ENCODE measurements around the gene FPR3. TPM values are rescaled to one million over a fixed set of nuclear protein-coding genes. Genes with fewer than 3 reads are reported as not detected.

FPR3 gene
- total RNA-seq, 2 donors from 2014 or later: not detected

DNA sequence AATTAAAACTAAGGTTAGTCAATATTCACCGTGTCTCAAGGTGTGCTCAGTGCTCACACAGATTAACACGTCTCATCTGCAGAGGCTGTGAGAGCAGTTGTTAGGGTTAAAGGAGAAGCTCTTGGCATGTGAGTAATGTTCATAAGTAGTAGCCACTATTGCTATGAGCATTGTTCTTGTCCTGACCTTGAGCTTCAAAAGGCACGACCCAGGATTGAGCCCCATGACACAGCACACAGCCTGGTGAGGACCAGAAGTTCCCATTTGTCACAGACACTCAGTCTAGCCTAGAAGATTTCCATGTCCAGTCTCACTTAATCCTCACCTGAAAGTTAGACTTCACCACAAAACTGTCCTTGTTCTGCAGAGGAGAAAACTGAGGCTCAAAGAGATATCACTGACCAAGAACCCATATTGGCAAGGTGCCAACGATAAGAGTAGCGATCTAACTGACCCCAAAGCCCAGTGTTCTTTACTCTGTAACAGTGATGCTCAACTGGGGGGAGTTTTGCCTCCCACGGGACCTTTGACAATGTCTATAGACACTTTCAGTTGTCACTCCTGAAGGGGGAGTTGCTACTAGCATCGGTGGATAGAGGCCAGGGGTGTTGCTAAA lies 26.0 kb downstream of the FPR3 start:
- ATAC-seq (replicated peaks in 1 of 2): no peak
- peaks cover 22 to 31% of the 10 kb centered on the region in 2 donors for H3K9me3 Mint-ChIP-seq
- no peaks in the 10 kb centered on the region for H3K4me1 Mint-ChIP-seq (ENCODE audit: low read depth)
- DNase-seq: no peak
- H3K4me3 Mint-ChIP-seq: no peak overlapping the region
- no peaks in the 10 kb centered on the region for H3K27me3 Mint-ChIP-seq (ENCODE audit: low read depth)
- H3K27ac Mint-ChIP-seq: no peak overlapping the region
- H3K36me3 Mint-ChIP-seq (ENCODE audit: insufficient read depth in 2 of 2): peaks cover 12% of the 10 kb centered on the region in 2 donors

DNA sequence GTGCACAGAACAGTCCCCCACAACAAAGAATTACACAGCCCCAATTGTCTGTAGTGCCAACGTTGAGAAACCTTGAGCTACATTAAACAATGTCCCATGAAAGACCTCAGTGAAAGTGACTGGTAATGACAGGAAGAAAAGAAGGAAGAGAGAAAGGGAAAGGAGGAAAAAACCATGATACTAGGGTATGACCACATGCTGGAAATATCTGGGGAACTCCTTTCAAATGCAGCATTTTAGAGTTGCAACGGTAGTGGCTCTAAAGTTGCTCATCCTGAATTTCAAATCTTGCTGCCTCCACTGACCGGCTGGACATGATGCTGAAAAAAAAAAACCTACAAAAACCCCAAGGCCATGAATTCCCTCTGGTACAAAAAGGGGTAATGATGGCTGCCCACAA lies 26.5 kb downstream of the FPR3 start:
- DNase-seq (no peak), ATAC-seq (replicated peaks in 1 of 2) (no peak)
- H3K4me1 Mint-ChIP-seq (ENCODE audit: low read depth): no peaks in the 10 kb centered on the region
- H3K9me3 Mint-ChIP-seq: peaks cover 22 to 31% of the 10 kb centered on the region in 2 donors
- H3K4me3 Mint-ChIP-seq: no peak overlapping the region
- H3K27me3 Mint-ChIP-seq (ENCODE audit: low read depth): no peaks in the 10 kb centered on the region
- H3K27ac Mint-ChIP-seq: no peak overlapping the region
- peaks cover 12% of the 10 kb centered on the region in 2 donors for H3K36me3 Mint-ChIP-seq (ENCODE audit: insufficient read depth in 2 of 2)

DNA sequence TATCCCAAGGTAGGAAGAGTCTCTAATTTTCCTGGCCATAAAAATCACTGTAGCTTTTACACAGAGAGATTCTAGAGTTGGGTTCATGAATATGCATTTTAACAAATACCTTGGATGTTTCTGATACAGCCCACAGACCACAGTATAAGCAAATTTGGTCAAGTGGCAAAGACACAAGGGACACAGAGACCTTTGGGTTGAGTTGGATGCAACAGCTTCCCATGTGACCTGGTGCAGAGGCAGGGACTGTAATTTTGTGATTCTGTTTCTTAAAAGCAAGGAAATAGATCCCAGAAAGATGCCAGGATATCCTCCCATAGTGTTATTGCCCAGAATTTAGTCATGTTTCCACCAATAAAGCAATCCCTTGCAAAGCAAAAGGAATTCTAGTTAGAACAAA lies 27.0 kb downstream of the FPR3 start:
- H3K9me3 Mint-ChIP-seq: peaks cover 25 to 34% of the 10 kb centered on the region in 2 donors

DNA sequence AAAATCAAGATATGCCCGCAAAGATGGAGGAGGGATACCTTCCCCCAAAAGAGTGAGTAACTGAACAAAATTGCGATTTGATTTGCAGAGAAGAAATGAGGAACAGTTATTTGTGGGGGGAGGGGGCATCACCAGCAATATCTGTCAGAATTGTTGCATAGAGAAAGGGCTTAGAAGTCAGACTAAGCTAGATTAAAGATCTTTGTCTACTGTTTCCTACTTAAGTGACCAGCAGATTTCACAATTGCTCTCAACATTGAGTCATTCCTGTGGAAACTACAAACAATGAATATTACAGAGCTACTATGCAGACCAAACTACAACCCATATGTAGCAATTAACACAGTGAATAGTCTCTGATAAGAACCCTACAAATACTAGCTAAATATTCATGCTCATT lies 27.4 kb downstream of the FPR3 start:
- DNase-seq: no peak
- H3K4me3 Mint-ChIP-seq: no peak overlapping the region
- no peak overlapping the region for H3K27ac Mint-ChIP-seq
- no peaks in the 10 kb centered on the region for H3K27me3 Mint-ChIP-seq (ENCODE audit: low read depth)
- no peak for ATAC-seq (replicated peaks in 1 of 2)
- H3K9me3 Mint-ChIP-seq: peaks cover 23 to 31% of the 10 kb centered on the region in 2 donors
- peaks cover 10 to 12% of the 10 kb centered on the region in 2 donors for H3K36me3 Mint-ChIP-seq (ENCODE audit: insufficient read depth in 2 of 2)
- no peaks in the 10 kb centered on the region for H3K4me1 Mint-ChIP-seq (ENCODE audit: low read depth)

More for the DNA sequence above, 27.0 kb downstream of the FPR3 start:
- peaks cover 12% of the 10 kb centered on the region in 2 donors for H3K36me3 Mint-ChIP-seq (ENCODE audit: insufficient read depth in 2 of 2)
- DNase-seq (no peak), ATAC-seq (replicated peaks in 1 of 2) (no peak)
- no peaks in the 10 kb centered on the region for H3K27me3 Mint-ChIP-seq (ENCODE audit: low read depth)
- H3K4me1 Mint-ChIP-seq (ENCODE audit: low read depth): no peaks in the 10 kb centered on the region
- no peak overlapping the region for H3K4me3 Mint-ChIP-seq
- H3K27ac Mint-ChIP-seq: no peak overlapping the region

DNA sequence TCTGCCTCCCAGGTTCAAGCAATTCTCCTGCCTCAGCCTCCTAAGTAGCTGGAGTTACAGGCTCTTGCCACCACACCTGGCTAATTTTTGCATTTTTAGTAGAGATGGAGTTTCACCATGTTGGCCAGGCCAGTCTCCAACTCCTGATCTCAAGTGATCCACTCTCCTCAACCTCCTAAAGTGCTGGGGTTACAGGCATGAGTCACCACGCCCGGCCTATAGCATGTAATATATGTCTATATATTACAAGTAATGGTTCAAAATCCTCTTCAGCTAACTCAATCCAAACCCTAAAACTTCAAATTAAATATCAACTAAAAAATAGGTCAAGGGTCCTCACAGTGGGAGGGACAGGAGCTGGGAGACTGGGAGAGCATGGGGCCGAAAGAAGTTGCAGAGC lies 28.0 kb downstream of the FPR3 start:
- DNase-seq (no peak), ATAC-seq (replicated peaks in 1 of 2) (no peak)
- Mint-ChIP-seq H3K9me3 (peaks cover 26 to 32% of the 10 kb centered on the region in 2 donors), H3K27ac (no peak overlapping the region), H3K27me3 (ENCODE audit: low read depth) (no peaks in the 10 kb centered on the region), H3K4me3 (no peak overlapping the region), H3K36me3 (ENCODE audit: insufficient read depth in 2 of 2) (peaks cover 10 to 15% of the 10 kb centered on the region in 2 donors), H3K4me1 (ENCODE audit: low read depth) (no peaks in the 10 kb centered on the region)

DNA sequence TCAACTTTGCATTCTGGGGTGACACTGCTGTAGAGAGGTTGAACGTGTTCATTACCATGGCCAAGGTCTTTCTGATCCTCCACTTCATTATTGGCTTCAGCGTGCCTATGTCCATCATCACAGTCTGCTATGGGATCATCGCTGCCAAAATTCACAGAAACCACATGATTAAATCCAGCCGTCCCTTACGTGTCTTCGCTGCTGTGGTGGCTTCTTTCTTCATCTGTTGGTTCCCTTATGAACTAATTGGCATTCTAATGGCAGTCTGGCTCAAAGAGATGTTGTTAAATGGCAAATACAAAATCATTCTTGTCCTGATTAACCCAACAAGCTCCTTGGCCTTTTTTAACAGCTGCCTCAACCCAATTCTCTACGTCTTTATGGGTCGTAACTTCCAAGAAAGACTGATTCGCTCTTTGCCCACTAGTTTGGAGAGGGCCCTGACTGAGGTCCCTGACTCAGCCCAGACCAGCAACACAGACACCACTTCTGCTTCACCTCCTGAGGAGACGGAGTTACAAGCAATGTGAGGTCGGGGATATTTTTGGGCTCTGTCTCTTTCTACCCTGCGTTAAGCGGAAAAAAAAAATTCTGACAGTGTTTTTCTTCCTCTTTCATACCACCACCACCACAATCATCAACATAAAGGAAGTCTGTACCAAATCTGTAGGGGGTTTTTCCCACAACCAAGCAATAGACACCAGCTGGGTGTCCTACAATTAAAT lies 29.5 kb downstream of the FPR3 start:
- ATAC-seq (replicated peaks in 1 of 2) (no peak), DNase-seq (no peak)
- no peaks in the 10 kb centered on the region for H3K27me3 Mint-ChIP-seq (ENCODE audit: low read depth)
- peaks cover 12% of the 10 kb centered on the region in 2 donors for H3K36me3 Mint-ChIP-seq (ENCODE audit: insufficient read depth in 2 of 2)
- no peak overlapping the region for H3K27ac Mint-ChIP-seq
- H3K4me1 Mint-ChIP-seq (ENCODE audit: low read depth): no peaks in the 10 kb centered on the region
- peaks cover 25 to 26% of the 10 kb centered on the region in 2 donors for H3K9me3 Mint-ChIP-seq
- H3K4me3 Mint-ChIP-seq: no peak overlapping the region

DNA sequence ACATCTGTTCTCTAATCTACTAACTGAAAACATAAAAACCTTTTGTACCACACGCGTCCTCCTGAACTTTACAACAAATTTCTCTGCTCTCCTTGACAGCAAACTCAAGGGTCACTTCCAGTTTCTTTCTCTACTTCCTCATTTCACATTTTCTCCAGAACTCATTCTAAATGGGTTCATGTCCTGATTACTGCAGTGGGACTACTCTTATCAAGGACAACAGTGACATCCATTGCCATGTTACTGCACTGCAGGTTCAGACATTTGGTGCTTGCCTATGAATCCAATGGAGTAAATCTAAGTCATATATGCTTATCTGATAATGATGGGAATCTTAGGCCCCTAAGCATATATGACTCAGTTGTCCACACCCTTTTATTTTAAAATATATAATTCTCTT lies 35.3 kb downstream of the FPR3 start:
- Mint-ChIP-seq H3K4me3 (no peak overlapping the region), H3K4me1 (ENCODE audit: low read depth) (no peaks in the 10 kb centered on the region), H3K9me3 (peaks cover 21 to 23% of the 10 kb centered on the region in 2 donors), H3K36me3 (ENCODE audit: insufficient read depth in 2 of 2) (peaks cover 6 to 12% of the 10 kb centered on the region in 2 donors), H3K27ac (no peak overlapping the region), H3K27me3 (ENCODE audit: low read depth) (no peaks in the 10 kb centered on the region)
- DNase-seq (no peak), ATAC-seq (replicated peaks in 1 of 2) (no peak)

DNA sequence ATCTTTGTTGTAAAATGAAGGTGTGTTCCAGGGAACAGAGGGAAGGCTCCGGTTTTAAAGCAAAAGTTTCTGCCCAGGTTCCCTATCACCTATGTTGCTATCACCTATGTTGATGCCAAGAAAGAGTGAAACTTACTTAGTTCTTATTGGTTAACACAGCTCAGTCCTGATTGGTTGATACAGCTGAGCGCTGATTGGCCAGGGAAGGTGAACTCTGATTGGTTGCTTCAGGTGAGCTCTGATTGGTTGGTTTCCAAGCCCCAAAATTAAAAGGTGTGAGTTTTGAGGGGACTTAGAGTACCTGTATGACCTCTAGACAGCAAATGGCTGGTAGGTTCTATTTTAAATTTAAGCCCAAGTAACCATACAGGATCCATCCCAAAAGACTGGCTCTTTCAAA lies 42.2 kb downstream of the FPR3 start:
- Mint-ChIP-seq H3K9me3 (peaks cover 17 to 20% of the 10 kb centered on the region in 2 donors), H3K27me3 (ENCODE audit: low read depth) (no peaks in the 10 kb centered on the region), H3K36me3 (ENCODE audit: insufficient read depth in 2 of 2) (peaks cover 7 to 8% of the 10 kb centered on the region in 2 donors), H3K4me1 (ENCODE audit: low read depth) (no peaks in the 10 kb centered on the region), H3K4me3 (no peak overlapping the region), H3K27ac (no peak overlapping the region)
- DNase-seq (no peak), ATAC-seq (replicated peaks in 1 of 2) (no peak)

DNA sequence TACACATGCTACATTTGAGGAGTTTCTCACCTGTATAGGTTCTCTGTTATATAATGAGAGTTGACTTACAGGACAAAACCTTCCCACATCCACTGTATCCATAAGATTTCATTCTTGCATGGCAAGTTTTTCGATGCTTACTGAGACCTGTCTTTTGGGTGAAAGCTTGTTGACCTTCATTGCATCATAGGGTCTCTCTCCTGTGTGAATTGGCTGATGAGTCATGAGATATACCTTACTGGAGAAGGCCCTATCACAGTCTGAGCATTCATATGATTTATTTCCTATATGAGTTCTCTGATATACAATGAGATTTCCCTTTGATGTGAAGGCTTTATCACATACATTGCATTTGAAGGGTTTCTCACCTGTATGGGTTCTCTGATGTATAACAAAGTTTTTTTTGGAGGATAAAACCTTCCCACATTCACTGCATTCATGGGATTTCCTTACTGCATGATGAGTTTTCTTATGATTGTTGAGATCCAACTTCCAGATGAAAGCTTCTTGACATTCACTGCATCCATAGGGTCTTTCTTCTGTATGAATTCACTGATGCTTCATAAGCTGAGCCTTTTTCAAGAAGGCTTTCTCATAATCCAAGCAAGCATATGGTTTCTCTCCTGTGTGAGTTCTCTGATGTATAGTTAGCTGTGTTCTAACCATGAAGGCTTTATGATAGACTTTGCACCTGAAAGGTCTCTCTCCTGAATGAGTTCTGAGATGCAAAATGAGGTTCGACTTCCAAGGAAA lies 67.1 kb downstream of the FPR3 start:
- DNase-seq (no peak), ATAC-seq (replicated peaks in 1 of 2) (no peak)
- Mint-ChIP-seq H3K36me3 (ENCODE audit: insufficient read depth in 2 of 2) (peaks cover 31 to 60% of the 10 kb centered on the region in 2 donors), H3K27me3 (ENCODE audit: low read depth) (no peaks in the 10 kb centered on the region), H3K9me3 (peaks cover 28 to 38% of the 10 kb centered on the region in 2 donors), H3K27ac (no peak overlapping the region), H3K4me3 (no peak overlapping the region), H3K4me1 (ENCODE audit: low read depth) (no peaks in the 10 kb centered on the region)

DNA sequence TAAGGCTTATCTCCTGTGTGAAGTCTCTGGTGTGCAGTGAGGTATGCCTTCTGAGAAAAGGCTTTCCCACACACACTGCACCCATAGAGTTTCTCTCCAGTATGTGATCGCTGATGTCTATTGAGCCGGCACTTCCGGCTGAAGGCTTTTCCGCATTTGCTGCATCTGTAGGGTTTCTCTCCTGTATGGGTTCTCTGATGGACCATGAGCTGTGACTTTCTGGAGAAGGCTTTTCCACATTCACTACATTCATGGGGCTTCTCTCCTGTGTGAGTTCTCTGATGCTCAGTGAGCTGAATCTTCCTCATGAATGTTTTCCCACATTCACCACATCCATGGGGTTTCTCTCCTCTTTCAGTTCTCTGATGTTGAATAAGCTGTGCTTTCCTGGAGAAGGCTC lies 78.1 kb downstream of the FPR3 start:
- Mint-ChIP-seq H3K27me3 (ENCODE audit: low read depth) (no peaks in the 10 kb centered on the region), H3K27ac (no peak overlapping the region), H3K9me3 (peaks cover 45 to 61% of the 10 kb centered on the region in 2 donors), H3K4me3 (no peak overlapping the region), H3K4me1 (ENCODE audit: low read depth) (no peaks in the 10 kb centered on the region), H3K36me3 (ENCODE audit: insufficient read depth in 2 of 2) (peaks cover 66 to 82% of the 10 kb centered on the region in 2 donors)
- ATAC-seq (replicated peaks in 1 of 2) (no peak), DNase-seq (no peak)

Other genes with a start within 250 kb of the FPR3 start
- 10 to 100 TPM; 11.1 to 13.3 TPM for gene ZNF175, start 223.9 kb upstream of the FPR3 start, total RNA-seq
- gene SIGLEC5, start 164.8 kb upstream of the FPR3 start, total RNA-seq: not detected
- under 1 TPM in 1 of 2 donors, not detected in 1; 0.38 TPM for gene SIGLEC14, start 148.3 kb upstream of the FPR3 start, total RNA-seq
- 1 to 10 TPM; 3.6 to 7.5 TPM for gene SPACA6, start 101.8 kb upstream of the FPR3 start, total RNA-seq
- gene HAS1, start 71.2 kb upstream of the FPR3 start, total RNA-seq: not detected
- not detected for gene FPR1, start 43.3 kb upstream of the FPR3 start, total RNA-seq
- not detected for gene FPR2, start 34.0 kb upstream of the FPR3 start, total RNA-seq
- 10 to 100 TPM in 1 of 2 donors, 1 to 10 TPM in 1; 9.4 to 11.0 TPM for gene ZNF577, start 92.8 kb downstream of the FPR3 start, total RNA-seq
- 10 to 100 TPM; 11.0 to 17.8 TPM for gene ZNF649, start 109.9 kb downstream of the FPR3 start, total RNA-seq
- 1 to 10 TPM; 4.2 to 4.3 TPM for gene ZNF613, start 132.3 kb downstream of the FPR3 start, total RNA-seq
- gene ZNF350, start 191.7 kb downstream of the FPR3 start, total RNA-seq: 10 to 100 TPM; 10.9 to 15.6 TPM
- gene ZNF615, start 213.1 kb downstream of the FPR3 start, total RNA-seq: 10 to 100 TPM; 10.2 to 11.8 TPM
- gene ZNF614, start 233.2 kb downstream of the FPR3 start, total RNA-seq: 10 to 100 TPM; 11.5 TPM

Measured in activated T-cell treated with anti-CD3 and anti-CD28 coated beads, Interleukin-2, amount 50 U/mL, for 72 hours (primary cell).